GM19240 (cell line): Measurements from ENCODE around the gene GARS1.
"Not testable (repeated sequence)": the region's sequence is repeated elsewhere in the genome, so short reads cannot be mapped to it uniquely, and the experiment has no call there.

Experiments
- DNase-seq: peaks from one replicate; pipeline ENCODE4 v3.0.0; 2011; ENCODE audit warnings: low spot score; ENCODE audit not compliant: insufficient read length

Gene GARS1

GRCh38 chr7:30575910-30576309, 18.8 kb upstream of the GARS1 start:
- DNase-seq, result no peak

- no peak for DNase-seq
These were observed 11.5 kb upstream of the GARS1 start for GRCh38 chr7:30583181-30583580.

- no peak for DNase-seq
These were observed 10.3 kb upstream of the GARS1 start for GRCh38 chr7:30584415-30584814.

GRCh38 chr7:30584965-30585364, 9.7 kb upstream of the GARS1 start:
- no peak for DNase-seq

GRCh38 chr7:30585675-30586074, 9.0 kb upstream of the GARS1 start:
- no peak for DNase-seq

GRCh38 chr7:30587547-30587946, 7.1 kb upstream of the GARS1 start:
- not testable (repeated sequence) for DNase-seq

- no peak for DNase-seq
These were observed 5.6 kb upstream of the GARS1 start for GRCh38 chr7:30589111-30589510.

- peak; percentile 15 for DNase-seq
These were observed 584 bp upstream of the GARS1 start for GRCh38 chr7:30594048-30594539.

GRCh38 chr7:30595436-30596013, 847 bp downstream of the GARS1 start:
- DNase-seq, result no peak

- no peak for DNase-seq
These were observed 1.4 kb downstream of the GARS1 start for GRCh38 chr7:30596014-30596641.

- DNase-seq, result no peak
These were observed 2.0 kb downstream of the GARS1 start for GRCh38 chr7:30596721-30597120.

- no peak for DNase-seq
These were observed 3.6 kb downstream of the GARS1 start for GRCh38 chr7:30598121-30598876.

- no peak for DNase-seq
These were observed 10.2 kb downstream of the GARS1 start for GRCh38 chr7:30604901-30605300.

- no peak for DNase-seq
These were observed 11.2 kb downstream of the GARS1 start for GRCh38 chr7:30605832-30606231.

GRCh38 chr7:30612658-30613265, 18.1 kb downstream of the GARS1 start:
- no peak for DNase-seq

GRCh38 chr7:30613366-30614325, 19.0 kb downstream of the GARS1 start:
- no peak for DNase-seq

GRCh38 chr7:30616318-30616717, 21.6 kb downstream of the GARS1 start:
- no peak for DNase-seq

GRCh38 chr7:30617359-30617758, 22.7 kb downstream of the GARS1 start:
- no peak for DNase-seq

GRCh38 chr7:30618080-30618676, 23.5 kb downstream of the GARS1 start:
- DNase-seq, result no peak

- no peak for DNase-seq
These were observed 24.3 kb downstream of the GARS1 start for GRCh38 chr7:30618961-30619360.

GRCh38 chr7:30625283-30625682, 30.6 kb downstream of the GARS1 start:
- DNase-seq, result no peak
